Measurements from ENCODE around the gene DCUN1D2.
"Not testable (repeated sequence)": the region's sequence is repeated elsewhere in the genome, so short reads cannot be mapped to it uniquely, and the experiment has no call there.

DCUN1D2 gene

GRCh38 chr13:113490496-113491417 is at the start of gene DCUN1D2:
Gene DCUN1D2, minus strand, starts transcription at chr13:113490711. Its CDS starts 42 bp downstream, at chr13:113490669.
- peak; percentile 57 to 72 (median 67) for DNase-seq (ENCODE audit: low read depth in 2 of 3, low spot score in 2 of 3)

DNA sequence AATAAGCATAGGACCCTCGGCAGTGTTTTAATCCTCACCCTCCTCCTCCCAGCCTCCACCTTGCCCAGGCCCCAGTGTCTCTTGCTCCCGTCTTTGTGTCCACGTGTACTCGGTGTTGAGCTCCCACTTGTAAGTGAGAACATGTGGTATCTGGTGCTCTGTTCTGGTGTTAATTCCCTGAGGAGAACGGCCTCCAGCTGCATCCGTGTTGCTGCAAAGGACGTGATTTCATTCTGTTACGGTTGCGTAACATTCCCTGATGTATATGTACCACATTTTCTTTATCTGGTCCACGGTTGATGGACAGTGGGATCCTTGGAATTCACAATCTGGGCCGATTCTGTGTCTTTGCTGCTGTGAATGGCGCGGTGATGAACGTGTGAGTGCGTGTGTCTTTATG is 49.3 kb upstream of the DCUN1D2 start:
- no peak for DNase-seq (ENCODE audit: low read depth in 2 of 3, low spot score in 2 of 3)

DNA sequence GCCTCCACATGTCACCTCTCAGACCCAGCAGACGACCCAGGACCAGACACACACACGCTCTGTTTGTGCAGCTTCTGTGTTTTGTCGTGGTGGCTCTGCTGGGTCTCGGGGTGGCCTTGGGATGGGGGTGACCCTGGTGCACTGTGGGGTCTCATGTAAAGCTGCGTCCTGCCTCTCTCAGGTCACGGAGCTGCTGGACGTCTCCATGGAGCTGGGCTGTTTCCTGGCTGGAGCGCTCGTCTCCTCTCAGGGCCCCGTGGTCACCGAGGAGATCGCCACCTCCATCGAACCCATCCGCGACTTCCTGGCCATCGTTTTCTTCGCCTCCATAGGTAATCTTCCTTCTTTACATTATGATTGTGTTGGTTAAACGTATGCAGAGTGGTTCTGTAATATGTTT is 48.7 kb upstream of the DCUN1D2 start:
- no peak for DNase-seq (ENCODE audit: low read depth in 2 of 3, low spot score in 2 of 3)

DNA sequence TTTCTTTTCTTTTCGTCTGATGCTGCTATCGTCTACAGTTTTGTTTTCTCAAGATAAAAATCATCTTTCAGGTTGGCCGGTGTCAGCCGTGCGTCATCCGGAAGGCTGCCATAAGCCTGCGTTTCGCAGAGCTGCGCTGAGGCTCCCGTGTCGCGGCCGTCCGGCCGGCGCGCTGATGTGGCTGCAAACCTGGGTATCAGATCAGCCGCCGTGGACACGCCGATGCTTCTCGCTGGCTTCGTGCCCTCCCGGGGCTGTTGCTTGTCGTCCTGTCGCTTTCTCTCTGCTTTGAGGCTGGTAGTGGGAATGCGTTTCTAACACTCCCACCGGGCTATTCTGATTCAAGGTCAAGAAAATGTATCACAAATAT is 48.2 kb upstream of the DCUN1D2 start:
- no peak for DNase-seq (ENCODE audit: low read depth in 2 of 3, low spot score in 2 of 3)

DNA sequence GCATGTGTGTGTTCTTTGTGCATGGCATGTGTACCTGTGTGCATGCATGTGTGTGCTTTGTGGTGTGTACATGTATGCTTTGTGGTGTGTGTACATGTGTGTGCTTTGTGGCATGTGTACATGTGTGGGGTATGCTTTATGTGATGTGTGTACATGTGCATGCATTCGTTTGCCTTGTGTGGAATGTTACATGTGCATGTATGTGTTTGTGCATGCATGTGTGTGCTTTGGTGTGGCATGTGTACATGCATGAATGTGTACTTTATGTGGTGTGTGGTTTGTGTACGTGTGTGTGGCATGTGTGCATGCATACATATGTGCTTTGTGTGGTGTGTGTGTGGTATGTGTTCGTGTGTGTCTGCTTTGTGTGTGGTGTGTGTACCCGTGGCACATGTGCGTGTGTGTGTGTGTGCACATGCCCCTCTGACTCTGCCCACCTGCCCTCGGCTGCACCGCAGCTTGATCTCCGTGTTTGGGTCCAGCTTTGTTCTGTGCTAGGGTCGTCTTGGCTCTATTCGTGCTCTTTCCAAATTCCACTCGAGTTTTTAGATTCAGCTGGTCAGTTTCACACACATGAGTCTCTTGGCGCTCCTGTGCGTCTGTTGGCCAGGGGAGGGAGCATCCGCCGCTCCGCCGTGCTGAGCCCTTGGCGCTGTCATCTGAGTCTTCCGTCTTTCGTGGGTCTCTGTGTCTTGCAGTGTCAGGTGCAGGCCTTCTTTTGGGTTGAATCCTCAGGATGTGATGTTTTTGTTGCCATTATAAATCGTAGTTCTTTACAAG is 47.6 kb upstream of the DCUN1D2 start:
- no peak for DNase-seq (ENCODE audit: low read depth in 2 of 3, low spot score in 2 of 3)

- no peak for DNase-seq (ENCODE audit: low read depth in 2 of 3, low spot score in 2 of 3)
Observed at GRCh38 chr13:113537205-113537604, 46.7 kb upstream of the DCUN1D2 start.

- DNase-seq (ENCODE audit: low read depth in 2 of 3, low spot score in 2 of 3), result no peak
Observed at GRCh38 chr13:113536461-113537110, 46.1 kb upstream of the DCUN1D2 start.

- no peak for DNase-seq (ENCODE audit: low read depth in 2 of 3, low spot score in 2 of 3)
Observed at GRCh38 chr13:113535381-113535781, 44.9 kb upstream of the DCUN1D2 start.

- DNase-seq (ENCODE audit: low read depth in 2 of 3, low spot score in 2 of 3), result no peak
Observed at GRCh38 chr13:113534236-113534860, 43.8 kb upstream of the DCUN1D2 start.

DNA sequence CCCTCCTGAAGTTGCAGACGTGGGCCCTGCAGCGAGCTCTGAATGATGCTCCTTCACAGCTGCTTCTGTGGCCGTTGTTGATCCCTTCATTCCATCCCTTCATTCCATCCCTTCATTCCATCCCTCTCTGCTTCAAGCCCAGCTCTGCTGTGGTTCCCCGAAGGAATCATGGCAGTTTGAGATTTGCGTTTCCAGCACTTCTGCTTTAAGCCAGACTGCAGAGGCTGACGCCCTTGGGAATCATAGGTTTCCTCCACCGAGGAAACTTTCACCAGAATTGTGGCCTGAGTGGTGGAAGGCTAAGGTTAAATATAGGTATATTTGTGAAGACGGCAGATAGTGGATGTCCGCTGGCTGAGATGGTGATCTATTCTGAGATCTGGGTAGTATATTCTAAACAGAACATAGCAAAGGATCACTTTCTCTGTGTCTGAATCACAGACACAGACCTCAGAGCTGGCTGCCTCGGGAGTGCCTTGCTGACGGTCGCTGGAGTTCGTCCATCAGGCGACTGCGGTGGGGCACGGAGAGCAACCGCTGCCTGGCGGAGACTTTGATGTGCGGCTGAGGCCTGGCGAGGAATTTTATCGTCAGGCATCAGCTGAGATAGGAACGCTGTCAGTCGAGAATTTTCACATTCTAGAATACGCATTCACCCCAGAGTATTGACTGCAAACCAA is 42.8 kb upstream of the DCUN1D2 start:
- DNase-seq (ENCODE audit: low read depth in 2 of 3, low spot score in 2 of 3), result no peak

DNA sequence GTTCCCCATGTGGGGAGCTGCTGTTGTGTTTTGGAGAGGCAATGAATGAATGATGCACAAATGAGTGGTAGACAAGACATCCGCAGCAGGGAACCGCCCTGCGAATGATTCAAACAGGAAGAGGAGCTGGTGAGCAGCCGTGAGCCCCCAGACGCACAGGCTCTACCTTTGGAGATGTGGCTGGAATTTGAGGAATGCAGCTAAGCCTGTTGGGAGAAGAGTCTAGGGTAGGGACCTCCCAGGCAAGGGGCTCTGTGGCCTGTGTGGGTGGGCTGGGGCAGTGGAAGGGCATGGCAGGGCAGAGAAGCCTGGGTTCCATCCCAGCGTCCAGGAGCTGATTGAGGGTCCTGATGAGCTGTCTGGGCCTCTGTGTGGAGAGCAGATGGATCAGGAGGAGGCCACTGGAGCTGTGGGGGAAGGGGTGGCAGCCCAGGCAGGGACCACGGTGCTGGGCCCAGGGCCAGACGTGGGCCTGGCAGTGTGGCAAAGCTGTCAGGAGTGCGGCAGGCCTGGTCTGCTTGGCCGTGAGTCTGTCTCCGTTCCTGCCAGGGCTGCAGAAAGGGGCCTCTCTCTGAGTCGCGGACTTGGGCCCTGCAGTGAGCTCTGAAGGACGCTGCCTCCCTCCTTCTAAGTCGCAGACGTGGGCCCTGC is 41.8 kb upstream of the DCUN1D2 start:
- DNase-seq (ENCODE audit: low read depth in 2 of 3, low spot score in 2 of 3), result no peak

GRCh38 chr13:113531041-113531873 is 40.7 kb upstream of the DCUN1D2 start:
- DNase-seq (ENCODE audit: low read depth in 2 of 3, low spot score in 2 of 3), result no peak

DNA sequence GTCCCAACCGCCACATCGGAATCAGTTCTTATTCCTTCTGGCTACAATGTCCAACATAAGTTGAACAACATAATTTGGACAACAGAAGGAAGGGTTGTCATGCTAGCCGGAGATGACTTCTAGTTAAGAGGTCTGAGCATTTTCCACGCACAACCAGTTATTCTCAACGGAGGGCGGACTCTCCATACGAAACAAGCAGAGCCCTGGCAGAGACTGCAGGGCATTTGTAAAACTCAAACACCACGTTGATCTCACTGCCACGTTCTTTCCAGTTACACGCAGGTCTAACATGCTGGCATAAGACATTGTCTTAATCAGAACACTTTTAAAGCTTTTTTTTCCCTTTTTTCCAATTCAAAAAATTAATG is 38.3 kb upstream of the DCUN1D2 start:
- no peak for DNase-seq (ENCODE audit: low read depth in 2 of 3, low spot score in 2 of 3)

- DNase-seq (ENCODE audit: low read depth in 2 of 3, low spot score in 2 of 3), result no peak
Observed at GRCh38 chr13:113528101-113528812, 37.7 kb upstream of the DCUN1D2 start.

DNA sequence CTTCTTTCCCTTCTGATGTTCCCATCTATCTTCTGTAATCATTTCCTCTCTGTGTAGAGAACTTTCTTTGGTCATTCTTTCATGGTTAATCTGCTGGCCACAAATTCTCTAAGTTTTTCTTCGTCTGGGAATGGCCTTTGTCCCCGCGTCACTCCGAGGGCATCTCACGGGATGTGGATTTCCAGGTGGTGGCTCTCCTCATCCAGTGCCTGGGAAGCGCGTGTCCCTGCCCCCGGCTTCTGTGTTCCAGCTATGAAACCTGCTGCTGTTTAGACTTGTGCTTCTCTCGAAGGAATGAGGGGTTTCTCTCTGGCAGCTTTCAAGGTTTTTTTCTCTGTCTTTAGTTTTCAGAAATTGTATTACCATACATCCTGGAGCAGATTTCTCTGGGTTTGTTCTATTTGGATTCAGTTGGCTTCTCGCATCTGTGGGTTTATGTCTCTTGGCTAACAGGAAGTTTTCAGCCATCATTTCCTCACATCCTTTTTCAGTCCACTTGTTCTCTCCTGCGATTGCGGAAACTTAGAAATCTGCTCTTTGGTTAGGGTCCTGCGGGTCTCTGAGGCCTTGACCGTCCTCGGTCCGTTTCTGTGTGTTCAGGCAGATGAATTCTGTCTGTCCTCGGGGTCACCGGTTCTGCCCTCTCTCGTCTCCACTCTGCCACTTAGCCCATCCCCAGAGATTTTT is 36.9 kb upstream of the DCUN1D2 start:
- no peak for DNase-seq (ENCODE audit: low read depth in 2 of 3, low spot score in 2 of 3)

DNA sequence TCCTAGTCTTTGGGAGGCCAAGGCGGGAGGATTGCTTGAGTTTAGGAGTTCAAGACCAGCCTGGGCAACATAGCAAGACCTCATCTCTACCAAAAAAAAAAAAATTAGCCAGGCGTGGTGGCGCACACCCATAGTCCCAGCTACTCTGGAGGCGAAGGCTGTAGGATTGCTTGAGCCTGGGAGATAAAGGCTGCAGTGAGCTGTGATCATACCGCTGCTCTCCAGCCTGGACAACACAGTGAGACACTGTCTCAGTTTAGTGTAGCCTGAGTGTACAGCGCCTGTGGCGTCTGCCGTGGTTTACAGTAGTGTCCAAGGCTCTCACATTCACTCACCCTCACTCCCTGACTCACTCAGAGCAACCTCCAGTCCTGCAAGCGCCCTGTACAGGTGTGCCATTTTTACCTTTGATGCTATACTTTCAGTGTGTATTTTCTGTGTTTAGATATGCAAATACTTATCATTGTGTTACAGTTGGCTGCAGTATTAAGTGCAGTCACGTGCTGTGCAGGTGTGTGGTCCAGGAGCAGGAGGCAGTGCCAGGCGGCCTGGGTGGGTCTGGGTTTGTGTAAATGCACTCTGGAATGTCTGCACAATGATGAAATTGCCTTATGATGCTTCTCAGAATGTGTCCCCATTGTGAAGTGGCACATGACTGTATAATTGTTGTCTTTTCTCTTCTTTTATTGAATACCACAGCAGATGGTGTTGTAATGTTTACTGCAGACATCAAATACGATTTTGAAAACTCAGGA is 36.1 kb upstream of the DCUN1D2 start:
- no peak for DNase-seq (ENCODE audit: low read depth in 2 of 3, low spot score in 2 of 3)

DNA sequence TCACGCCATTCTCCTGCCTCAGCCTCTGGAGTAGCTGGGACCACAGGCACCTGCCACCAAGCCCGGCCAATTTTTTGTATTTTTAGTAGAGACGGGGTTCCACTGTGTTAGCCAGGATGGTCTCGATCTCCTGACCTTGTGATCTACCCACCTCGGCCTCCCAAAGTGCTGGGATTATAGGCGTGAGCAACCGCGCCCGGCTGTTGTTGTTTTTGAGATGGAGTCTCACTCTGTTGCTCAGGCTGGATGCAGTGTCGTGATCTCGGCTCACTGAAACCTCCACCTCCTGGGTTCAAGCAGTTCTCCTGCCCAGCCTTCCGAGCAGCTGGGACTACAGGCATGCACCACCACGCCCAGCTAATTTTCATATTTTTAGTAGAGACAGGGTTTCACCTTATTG is 31.9 kb upstream of the DCUN1D2 start:
- DNase-seq (ENCODE audit: low read depth in 2 of 3, low spot score in 2 of 3), result not testable (repeated sequence)
